K562 (cell line): ENCODE data around the gene SPTLC3. TPM values are rescaled to one million over a fixed set of nuclear protein-coding genes. Genes with fewer than 3 reads are reported as not detected.

Experiments used
- ATAC-seq: fragments of 200-7000 bp; cut with Tn5 transposase; 3 replicates; pipeline ENCODE4 v1.9.1; 2020; ENCODE audit warnings: moderate library complexity
- BruUV-seq: library from RNA; stranded (reverse); fragments of 400-500 nt; replicated peaks from 2 replicates; lab custom pipeline; 2021; lab: Mats Ljungman, UMichigan
- CTCF ChIA-PET: fragments of 300-600 bp; formaldehyde crosslinking; extraction: SDS; loops from one replicate; lab custom pipeline; 2021; ENCODE audit warnings: low intra/inter-chr PET ratio; lab: Yijun Ruan, JAX
- POLR2A ChIA-PET: fragments of 300-600, 350-650 bp; sonication (Branson Sonifier 250); formaldehyde crosslinking; extraction: SDS; loops from one replicate; lab custom pipeline; 2021; ENCODE audit warnings: antibody characterized with exemption, inconsistent platforms; lab: Yijun Ruan, JAX
- DNase-seq, 4 experiments: peaks; one replicate each; pipeline versions ENCODE4 v3.0.0 to v3.0.0-alpha.2; 2011 to 2018; ENCODE audit warnings: low spot score in 3 of 4, mixed read lengths in 3 of 4; ENCODE audit errors: extremely low read depth in 1 of 4
- FAIRE-seq: peaks from 2 replicates; lab custom pipeline; 2011; peaks lifted over from hg19 to GRCh38; lab: Jason Lieb, UNC
- H2AFZ ChIP-seq: 2 replicates; pipeline ENCODE4 v1.6.0; 2011; ENCODE audit warnings: low read depth, low read length, control low read depth, inconsistent platforms
- H3K27ac ChIP-seq: fragments of 200-600 bp; 3 replicates; pipeline ENCODE4 v1.8.0; 2011; ENCODE audit warnings: low read depth, mild to moderate bottlenecking, control low read depth, inconsistent platforms, low read length, moderate library complexity, mixed read lengths; ENCODE audit errors: extremely low read depth
- H3K27me3 ChIP-seq, 2 experiments: fragments of 300-600 bp in 1 of 2; 2 replicates in 1 of 2; 3 replicates in 1 of 2; pipeline versions ENCODE4 v1.6.0 to v1.8.0; 2011; ENCODE audit warnings: inconsistent platforms in 2 of 2, low read length in 2 of 2, mild to moderate bottlenecking in 1 of 2, mixed read lengths in 1 of 2, moderate library complexity in 1 of 2; ENCODE audit not compliant: control insufficient read depth in 2 of 2, insufficient read depth in 2 of 2
- H3K36me3 ChIP-seq: fragments of 300-600 bp; 3 replicates; pipeline ENCODE4 v1.8.0; 2011; ENCODE audit warnings: mild to moderate bottlenecking, low read length, inconsistent platforms; ENCODE audit not compliant: control insufficient read depth, insufficient read depth
- H3K4me1 ChIP-seq, 2 experiments: fragments of 200-600 bp in 1 of 2; replicated peaks in 1 of 2; 2 replicates in 1 of 2; 3 replicates in 1 of 2; pipeline versions ENCODE4 v1.5.1 to v1.8.0; 2011; ENCODE audit warnings: inconsistent platforms in 2 of 2, low read length in 2 of 2, mild to moderate bottlenecking in 1 of 2, mixed read lengths in 1 of 2, moderate library complexity in 1 of 2; ENCODE audit not compliant: control insufficient read depth in 2 of 2, insufficient read depth in 2 of 2
- H3K4me2 ChIP-seq: 2 replicates; pipeline ENCODE4 v1.6.1; 2011; ENCODE audit warnings: low read length, control low read depth, inconsistent platforms, mixed read lengths; ENCODE audit not compliant: insufficient read depth
- H3K4me3 ChIP-seq: fragments of 200-600 bp; sonication (generic), shearing (Covaris generic); 2 replicates; pipeline ENCODE4 v1.5.1; 2016; ENCODE audit warnings: control low read depth, inconsistent platforms
- H3K79me2 ChIP-seq: fragments of 200-600 bp; 3 replicates; pipeline ENCODE4 v1.8.0; 2011; ENCODE audit warnings: low read length, inconsistent platforms; ENCODE audit not compliant: control insufficient read depth, insufficient read depth
- H3K9ac ChIP-seq, 2 experiments: 2 replicates each; pipeline versions ENCODE4 v1.6.0 to v1.6.1; 2011; ENCODE audit warnings: low read depth in 2 of 2, low read length in 2 of 2, control low read depth in 1 of 2, inconsistent platforms in 1 of 2, mild to moderate bottlenecking in 1 of 2, mixed read lengths in 1 of 2; ENCODE audit not compliant: insufficient read depth in 1 of 2
- H3K9me1 ChIP-seq: one replicate; pipeline ENCODE4 v1.6.0; 2011; ENCODE audit warnings: inconsistent platforms, mild to moderate bottlenecking, low read length, moderate library complexity; ENCODE audit not compliant: control insufficient read depth, insufficient read depth
- H3K9me3 ChIP-seq: replicated peaks from 2 replicates; pipeline ENCODE4 v1.5.1; 2011; ENCODE audit warnings: low read depth, low read length, inconsistent platforms; ENCODE audit not compliant: control insufficient read depth, insufficient read depth
- H4K20me1 ChIP-seq: replicated peaks from 2 replicates; pipeline ENCODE4 v1.6.1; 2011; ENCODE audit warnings: low read length, inconsistent platforms, mixed read lengths; ENCODE audit not compliant: control insufficient read depth, insufficient read depth
- CREB1 ChIP-seq, 2 experiments: sonication (generic) in 1 of 2; formaldehyde crosslinking in 1 of 2; IDR thresholded peaks; 2 replicates each; pipeline versions ENCODE4 v1.6.1 to v1.8.0; 2012 to 2022; ENCODE audit warnings: inconsistent platforms in 1 of 2, mild to moderate bottlenecking in 1 of 2, missing genetic modification reagents in 1 of 2, moderate library complexity in 1 of 2
- GTF2E2 ChIP-seq: fragments of 200-800 bp; sonication (Bioruptor generic); IDR thresholded peaks from 2 replicates; pipeline ENCODE4 v1.6.1; 2016; ENCODE audit warnings: missing genetic modification characterization, missing compliant biosample characterization
- NFIX ChIP-seq: fragments of 250-450 bp; sonication (Bioruptor Pico); IDR thresholded peaks from 2 replicates; pipeline ENCODE4 v1.4.0; 2020; ENCODE audit warnings: low read depth, mild to moderate bottlenecking, moderate library complexity
- PHF20 ChIP-seq: fragments of 450-650 bp; IDR thresholded peaks from 2 replicates; pipeline ENCODE4 v1.6.1; 2018; ENCODE audit not compliant: partially characterized antibody
- PHTF2 ChIP-seq: fragments of 250-450 bp; sonication (Bioruptor Pico); IDR thresholded peaks from 2 replicates; pipeline ENCODE4 v1.5.0; 2021; ENCODE audit warnings: mild to moderate bottlenecking
- SNRNP70 ChIP-seq: fragments of 200-400 bp; formaldehyde crosslinking; optimal IDR thresholded peaks from 2 replicates; pipeline ENCODE3; 2017; ENCODE audit warnings: low read depth, low read length
- SRSF3 ChIP-seq: fragments of 200-400 bp; formaldehyde crosslinking; IDR thresholded peaks from 2 replicates; pipeline ENCODE4 v1.6.1; 2016; ENCODE audit warnings: mild to moderate bottlenecking, low read length, moderate library complexity; ENCODE audit not compliant: insufficient read depth
- STAT5B ChIP-seq: fragments of 250-450 bp; sonication (Bioruptor Pico); IDR thresholded peaks from 2 replicates; pipeline ENCODE4 v1.8.0; 2021; ENCODE audit warnings: mild to moderate bottlenecking, inconsistent platforms
- TAL1 ChIP-seq: fragments of 450-650 bp; IDR thresholded peaks from 2 replicates; pipeline ENCODE4 v1.6.1; 2016; ENCODE audit warnings: mild to moderate bottlenecking
- TARDBP ChIP-seq: fragments of 450-650 bp; IDR thresholded peaks from 2 replicates; pipeline ENCODE4 v1.6.1; 2016
- THRAP3 ChIP-seq: fragments of 450-650 bp; IDR thresholded peaks from 2 replicates; pipeline ENCODE4 v1.6.1; 2016; ENCODE audit warnings: mild to moderate bottlenecking, inconsistent platforms, borderline replicate concordance
- ZBTB12 ChIP-seq: fragments of 250-450 bp; sonication (Bioruptor Pico); IDR thresholded peaks from 2 replicates; pipeline ENCODE4 v1.4.0; 2020
- ZBTB17 ChIP-seq: fragments of 450-650 bp; formaldehyde crosslinking; IDR thresholded peaks from 2 replicates; pipeline ENCODE4 v1.4.0; 2020; ENCODE audit warnings: mild to moderate bottlenecking
- ZNF274 ChIP-seq: IDR thresholded peaks from 2 replicates; pipeline ENCODE4 v1.6.1; 2011; ENCODE audit warnings: low read depth, mild to moderate bottlenecking, low read length, moderate library complexity, borderline replicate concordance
- ZNF668 ChIP-seq: fragments of 250-450 bp; sonication (Bioruptor Pico); IDR thresholded peaks from 2 replicates; pipeline ENCODE4 v1.8.0; 2022; ENCODE audit warnings: mild to moderate bottlenecking, inconsistent platforms
- WGBS: fragments of 100-300 bp; shearing (Covaris generic); methylation state at CpG from one replicate; pipeline ENCODE4 v1.1.6; 2016; ENCODE audit warnings: low coverage, mixed read lengths; ENCODE audit not compliant: insufficient coverage; ENCODE audit errors: missing lambda C conversion rate; 5-methylcytosine and 5-hydroxymethylcytosine counted together
- in situ Hi-C: fragments of 300-500 bp; cut with MboI; formaldehyde crosslinking; loops from 4 replicates; pipeline ENCODE4 v1.15.0; 2018; ENCODE audit warnings: inconsistent platforms, mixed read lengths
- intact Hi-C: fragments of 100-400 bp; cut with micrococcal nuclease; formaldehyde crosslinking; loops from 2 replicates; pipeline ENCODE4 v1.14.2; 2022
- polyA plus RNA-seq, 8 experiments: library from polyadenylated mRNA; depleted of rRNA in 4 of 8; stranded (reverse) in 5 of 8; unstranded in 3 of 8; fragments of >200 nt; fragmentation: Nextera tagmentation in 2 of 8; fragmentation: Illumina TruSeq in 1 of 8; extraction: Ambion mirVana in 2 of 8; extraction: Trizol in 1 of 8; gene quantifications; 2 replicates each; pipeline versions ENCODE4 v1.2.1 to v1.2.3, GENCODE V29; 2011 to 2014; ENCODE audit warnings: inconsistent platforms in 1 of 8, missing spikeins in 1 of 8
- total RNA-seq, 7 experiments: library from RNA; depleted of rRNA in 6 of 7; stranded (reverse); fragments of >200 nt in 6 of 7; fragmentation: Illumina TruSeq in 2 of 7; extraction: Trizol in 2 of 7; gene quantifications; 2 replicates each; pipeline versions ENCODE4 v1.2.1 to v1.2.3, GENCODE V29; 2011 to 2021; ENCODE audit warnings: low replicate concordance in 1 of 7
- TF ChIP-seq, protein P1 (sequence below): IDR thresholded peaks from 2 replicates; pipeline ENCODE4 v1.6.1; 2014; ENCODE audit warnings: antibody characterized with exemption
- TF ChIP-seq, protein P2 (sequence below): IDR thresholded peaks from 2 replicates; pipeline ENCODE4 v1.6.1; 2011; ENCODE audit warnings: borderline replicate concordance, low read depth, mild to moderate bottlenecking, moderate library complexity, low read length; ENCODE audit not compliant: insufficient read depth, poor library complexity, severe bottlenecking

SPTLC3 gene
- total and polyA plus RNA-seq, 9 of the 15 experiments (the other 6 are each of a cell fraction or from before 2014, with no cell fraction given): not detected

- Histone ChIP-seq H3K4me1 (no peaks in the 10 kb centered on the region), H3K27ac (no peak overlapping the region), H3K9ac (no peak overlapping the region), H3K4me3 (no peak overlapping the region), H3K36me3 (no peaks in the 10 kb centered on the region), H3K4me2 (no peak overlapping the region), H3K27me3 (no peaks in the 10 kb centered on the region), H4K20me1 (no peaks in the 10 kb centered on the region), H3K79me2 (no peaks in the 10 kb centered on the region), H3K9me1 (no peaks in the 10 kb centered on the region), H3K9me3 (no peaks in the 10 kb centered on the region), H2AFZ (no peak overlapping the region)
- no TSS peak for BruUV-seq
- ChIA-PET POLR2A (no interaction called here), CTCF (no interaction called here)
- FAIRE-seq: no peak
- in situ Hi-C loops (no loop called here), intact Hi-C loops (no loop called here)
- ATAC-seq: no peak
- 0% methylated on average over 3 of the region's 3 CpGs for WGBS
- DNase-seq: no peak
- TF ChIP-seq ZNF274 (no peak), THRAP3 (no peak), TAL1 (no peak), CREB1 (IDR thresholded peaks at IDR 0.05) (no peak), CREB1 (CRISPR knock-in tag; IDR thresholded peaks at IDR 0.05) (no peak), GTF2E2 (tag) (no peak), PHTF2 (CRISPR knock-in tag) (no peak), TARDBP (no peak), SNRNP70 (no peak), ZNF668 (no peak), STAT5B (CRISPR knock-in tag) (no peak), ZBTB17 (CRISPR knock-in tag) (no peak), PHF20 (no peak), ZBTB12 (CRISPR knock-in tag) (no peak), SRSF3 (no peak), NFIX (CRISPR knock-in tag) (no peak)
- TF ChIP-seq, protein P1, sequence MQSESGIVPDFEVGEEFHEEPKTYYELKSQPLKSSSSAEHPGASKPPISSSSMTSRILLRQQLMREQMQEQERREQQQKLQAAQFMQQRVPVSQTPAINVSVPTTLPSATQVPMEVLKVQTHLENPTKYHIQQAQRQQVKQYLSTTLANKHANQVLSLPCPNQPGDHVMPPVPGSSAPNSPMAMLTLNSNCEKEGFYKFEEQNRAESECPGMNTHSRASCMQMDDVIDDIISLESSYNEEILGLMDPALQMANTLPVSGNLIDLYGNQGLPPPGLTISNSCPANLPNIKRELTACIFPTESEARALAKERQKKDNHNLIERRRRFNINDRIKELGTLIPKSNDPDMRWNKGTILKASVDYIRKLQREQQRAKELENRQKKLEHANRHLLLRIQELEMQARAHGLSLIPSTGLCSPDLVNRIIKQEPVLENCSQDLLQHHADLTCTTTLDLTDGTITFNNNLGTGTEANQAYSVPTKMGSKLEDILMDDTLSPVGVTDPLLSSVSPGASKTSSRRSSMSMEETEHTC: no peak
- TF ChIP-seq, protein P2, sequence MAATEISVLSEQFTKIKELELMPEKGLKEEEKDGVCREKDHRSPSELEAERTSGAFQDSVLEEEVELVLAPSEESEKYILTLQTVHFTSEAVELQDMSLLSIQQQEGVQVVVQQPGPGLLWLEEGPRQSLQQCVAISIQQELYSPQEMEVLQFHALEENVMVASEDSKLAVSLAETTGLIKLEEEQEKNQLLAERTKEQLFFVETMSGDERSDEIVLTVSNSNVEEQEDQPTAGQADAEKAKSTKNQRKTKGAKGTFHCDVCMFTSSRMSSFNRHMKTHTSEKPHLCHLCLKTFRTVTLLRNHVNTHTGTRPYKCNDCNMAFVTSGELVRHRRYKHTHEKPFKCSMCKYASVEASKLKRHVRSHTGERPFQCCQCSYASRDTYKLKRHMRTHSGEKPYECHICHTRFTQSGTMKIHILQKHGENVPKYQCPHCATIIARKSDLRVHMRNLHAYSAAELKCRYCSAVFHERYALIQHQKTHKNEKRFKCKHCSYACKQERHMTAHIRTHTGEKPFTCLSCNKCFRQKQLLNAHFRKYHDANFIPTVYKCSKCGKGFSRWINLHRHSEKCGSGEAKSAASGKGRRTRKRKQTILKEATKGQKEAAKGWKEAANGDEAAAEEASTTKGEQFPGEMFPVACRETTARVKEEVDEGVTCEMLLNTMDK: no peak
Observed at GRCh38 chr20:13130061-13130706, 121.4 kb downstream of the SPTLC3 start.
